ENCODE data around the gene OSBPL9.

DNA sequence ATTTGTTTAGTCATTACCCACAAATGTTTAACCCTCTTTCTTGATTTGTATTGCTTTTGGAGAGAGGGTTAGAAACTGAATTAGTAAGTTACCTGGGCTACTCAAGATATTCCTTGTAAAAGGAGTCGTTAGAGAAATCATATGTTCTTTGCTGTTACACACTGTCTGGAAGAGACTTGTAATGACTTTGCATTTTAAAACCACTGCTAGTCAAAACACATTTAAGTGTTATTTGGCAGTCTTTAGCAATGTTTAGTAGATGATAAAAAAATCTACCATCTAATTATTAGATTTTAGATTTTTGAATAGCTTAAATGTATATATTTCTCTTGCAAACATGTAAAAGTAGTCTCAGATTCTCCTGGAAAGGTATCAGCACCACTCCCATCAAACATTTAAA is 6.6 kb downstream of the OSBPL9 start:
- TF ChIP-seq, protein P1, sequence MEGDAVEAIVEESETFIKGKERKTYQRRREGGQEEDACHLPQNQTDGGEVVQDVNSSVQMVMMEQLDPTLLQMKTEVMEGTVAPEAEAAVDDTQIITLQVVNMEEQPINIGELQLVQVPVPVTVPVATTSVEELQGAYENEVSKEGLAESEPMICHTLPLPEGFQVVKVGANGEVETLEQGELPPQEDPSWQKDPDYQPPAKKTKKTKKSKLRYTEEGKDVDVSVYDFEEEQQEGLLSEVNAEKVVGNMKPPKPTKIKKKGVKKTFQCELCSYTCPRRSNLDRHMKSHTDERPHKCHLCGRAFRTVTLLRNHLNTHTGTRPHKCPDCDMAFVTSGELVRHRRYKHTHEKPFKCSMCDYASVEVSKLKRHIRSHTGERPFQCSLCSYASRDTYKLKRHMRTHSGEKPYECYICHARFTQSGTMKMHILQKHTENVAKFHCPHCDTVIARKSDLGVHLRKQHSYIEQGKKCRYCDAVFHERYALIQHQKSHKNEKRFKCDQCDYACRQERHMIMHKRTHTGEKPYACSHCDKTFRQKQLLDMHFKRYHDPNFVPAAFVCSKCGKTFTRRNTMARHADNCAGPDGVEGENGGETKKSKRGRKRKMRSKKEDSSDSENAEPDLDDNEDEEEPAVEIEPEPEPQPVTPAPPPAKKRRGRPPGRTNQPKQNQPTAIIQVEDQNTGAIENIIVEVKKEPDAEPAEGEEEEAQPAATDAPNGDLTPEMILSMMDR (IDR thresholded peaks at IDR 0.05 in 4 of 5, conservative IDR thresholded peaks at IDR 0.05 in 1 of 5): no peak
- TF ChIP-seq POLR2A (IDR thresholded peaks at IDR 0.05): no peak
